ENCODE data around the gene NGEF. TPM values are rescaled to one million over a fixed set of nuclear protein-coding genes. Genes with fewer than 3 reads are reported as not detected.

NGEF gene
- total RNA-seq, 2 donors from 2014 or later: 0.81 to 3.6 TPM

DNA sequence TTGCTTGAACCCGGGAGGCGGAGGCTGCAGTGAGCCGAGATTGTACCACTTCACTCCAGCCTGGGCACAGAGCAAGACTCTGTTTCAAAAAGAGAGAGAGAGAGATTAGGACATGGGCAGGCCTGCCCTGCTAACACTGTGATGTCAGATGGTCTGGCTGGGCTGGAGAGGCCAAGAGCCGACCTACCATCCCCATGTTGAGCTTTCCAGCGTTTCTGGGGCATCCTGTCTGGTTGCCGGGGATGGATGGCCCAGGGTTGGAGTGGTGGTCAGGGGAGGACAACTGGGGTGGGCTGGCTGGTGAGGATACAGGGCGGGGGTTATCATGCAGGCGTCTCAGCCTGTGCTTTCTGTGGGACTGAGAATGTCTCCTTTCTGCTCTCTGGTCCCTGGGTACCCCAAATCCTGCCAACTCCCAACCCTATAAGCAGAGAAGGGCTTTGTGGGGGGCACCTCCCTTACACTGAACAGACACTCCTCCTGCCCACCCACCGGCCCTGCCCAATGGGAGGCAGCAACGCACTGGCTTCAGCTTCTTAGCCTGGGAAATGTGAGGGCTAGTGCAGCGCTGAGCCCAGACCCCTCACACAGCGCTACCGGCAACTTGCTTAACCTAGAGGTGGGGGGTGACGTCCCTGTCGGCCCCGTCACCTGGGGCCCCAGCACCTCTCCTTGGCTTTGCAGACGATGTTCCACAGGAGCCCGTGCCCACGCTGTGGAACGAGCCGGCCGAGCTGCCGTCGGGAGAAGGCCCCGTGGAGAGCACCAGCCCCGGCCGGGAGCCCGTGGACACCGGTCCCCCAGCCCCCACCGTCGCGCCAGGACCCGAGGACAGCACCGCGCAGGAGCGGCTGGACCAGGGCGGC, 137.6 kb downstream of the NGEF start:
- Histone ChIP-seq H3K27ac (no peak overlapping the region), H3K4me1 (ENCODE audit: control insufficient read depth in 1 of 2, low read depth in 2 of 2) (peaks cover 3 to 11% of the 10 kb centered on the region in 2 donors), H3K36me3 (no peaks in the 10 kb centered on the region), H3K4me3 (peak overlapping the region; percentile 61), H3K9me3 (no peaks in the 10 kb centered on the region), H3K27me3 (replicated peaks; ENCODE audit: insufficient read depth) (no peaks in the 10 kb centered on the region)
- TF ChIP-seq, protein P1, sequence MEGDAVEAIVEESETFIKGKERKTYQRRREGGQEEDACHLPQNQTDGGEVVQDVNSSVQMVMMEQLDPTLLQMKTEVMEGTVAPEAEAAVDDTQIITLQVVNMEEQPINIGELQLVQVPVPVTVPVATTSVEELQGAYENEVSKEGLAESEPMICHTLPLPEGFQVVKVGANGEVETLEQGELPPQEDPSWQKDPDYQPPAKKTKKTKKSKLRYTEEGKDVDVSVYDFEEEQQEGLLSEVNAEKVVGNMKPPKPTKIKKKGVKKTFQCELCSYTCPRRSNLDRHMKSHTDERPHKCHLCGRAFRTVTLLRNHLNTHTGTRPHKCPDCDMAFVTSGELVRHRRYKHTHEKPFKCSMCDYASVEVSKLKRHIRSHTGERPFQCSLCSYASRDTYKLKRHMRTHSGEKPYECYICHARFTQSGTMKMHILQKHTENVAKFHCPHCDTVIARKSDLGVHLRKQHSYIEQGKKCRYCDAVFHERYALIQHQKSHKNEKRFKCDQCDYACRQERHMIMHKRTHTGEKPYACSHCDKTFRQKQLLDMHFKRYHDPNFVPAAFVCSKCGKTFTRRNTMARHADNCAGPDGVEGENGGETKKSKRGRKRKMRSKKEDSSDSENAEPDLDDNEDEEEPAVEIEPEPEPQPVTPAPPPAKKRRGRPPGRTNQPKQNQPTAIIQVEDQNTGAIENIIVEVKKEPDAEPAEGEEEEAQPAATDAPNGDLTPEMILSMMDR (IDR thresholded peaks at IDR 0.05): no peak
- DNase-seq (ENCODE audit: low spot score) (no peak), ATAC-seq (ENCODE audit: insufficient number of reproducible peaks, low FRiP score, low read depth) (no peak)

DNA sequence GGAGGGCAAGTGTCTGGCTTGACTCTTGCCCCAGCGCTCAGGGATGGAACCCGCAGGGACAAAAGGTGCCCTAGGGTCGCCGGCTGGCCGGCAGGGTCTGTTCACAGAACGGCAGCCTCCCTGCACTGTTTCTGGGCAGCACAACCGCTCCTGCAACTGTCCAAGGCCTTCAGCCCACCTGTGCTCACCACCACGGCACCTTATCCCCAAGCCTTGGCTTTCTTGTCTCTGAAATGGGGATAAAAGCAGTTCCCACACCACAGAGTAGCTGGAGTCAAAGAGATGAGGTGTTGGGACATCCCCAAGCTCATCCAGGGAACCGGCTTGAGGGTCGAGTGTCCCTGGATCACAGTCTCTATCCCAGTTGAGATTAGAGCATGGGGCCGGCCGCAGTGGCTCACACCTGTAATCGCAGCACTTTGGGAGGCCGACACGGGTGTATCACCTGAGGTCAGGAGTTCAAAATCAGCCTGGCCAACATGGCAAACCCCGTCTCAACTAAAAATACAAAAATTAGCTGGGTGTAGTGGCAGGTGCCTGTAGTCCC, 138.3 kb downstream of the NGEF start:
- TF ChIP-seq, protein P1 (IDR thresholded peaks at IDR 0.05): no peak
- Histone ChIP-seq H3K27me3 (replicated peaks; ENCODE audit: insufficient read depth) (no peaks in the 10 kb centered on the region), H3K4me1 (ENCODE audit: control insufficient read depth in 1 of 2, low read depth in 2 of 2) (peaks cover 3 to 11% of the 10 kb centered on the region in 2 donors), H3K4me3 (no peak overlapping the region), H3K27ac (no peak overlapping the region), H3K36me3 (no peaks in the 10 kb centered on the region), H3K9me3 (no peaks in the 10 kb centered on the region)
- ATAC-seq (ENCODE audit: insufficient number of reproducible peaks, low FRiP score, low read depth): no peak
- DNase-seq (ENCODE audit: low spot score): no peak

DNA sequence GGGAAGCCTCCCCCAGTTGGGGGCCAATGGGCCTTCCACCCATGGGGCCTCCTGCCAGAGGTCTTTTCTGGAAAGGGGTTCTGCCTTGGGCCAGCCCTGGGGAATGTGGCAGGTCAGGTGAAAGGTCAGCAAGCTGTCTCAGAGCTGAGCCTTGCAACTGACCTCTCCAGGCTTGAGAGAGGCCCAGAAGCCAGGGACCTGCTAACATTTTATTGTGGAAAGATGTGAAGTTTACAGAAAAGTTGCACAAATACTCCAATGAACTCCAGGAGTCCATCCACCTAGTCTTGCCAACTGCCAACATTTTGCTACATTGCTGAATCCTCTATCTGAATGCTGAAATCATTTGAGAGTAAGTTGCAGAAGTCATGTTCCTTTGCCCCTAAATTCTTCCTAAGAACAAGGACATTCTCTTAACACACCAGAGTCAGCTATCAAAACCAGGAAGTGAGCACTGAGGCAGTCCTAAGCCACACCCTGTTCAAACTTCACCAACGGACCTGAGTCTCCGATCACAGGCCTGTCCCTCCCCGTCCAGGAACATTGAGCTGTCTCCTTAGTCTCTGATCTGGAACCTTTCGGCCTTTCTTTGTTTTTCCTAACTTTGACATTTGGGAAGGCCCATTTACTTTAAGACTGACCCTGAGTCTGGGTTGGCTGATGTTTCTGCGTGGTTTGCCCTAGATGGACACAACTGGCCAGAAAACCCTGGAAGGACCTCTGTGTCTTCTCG, 139.0 kb downstream of the NGEF start:
- no peaks in the 10 kb centered on the region for H3K27me3 ChIP-seq (replicated peaks; ENCODE audit: insufficient read depth)
- H3K4me1 ChIP-seq (ENCODE audit: control insufficient read depth in 1 of 2, low read depth in 2 of 2): peaks cover 3 to 11% of the 10 kb centered on the region in 2 donors
- no peak overlapping the region for H3K27ac ChIP-seq
- no peak overlapping the region for H3K4me3 ChIP-seq
- no peaks in the 10 kb centered on the region for H3K9me3 ChIP-seq
- ATAC-seq (ENCODE audit: insufficient number of reproducible peaks, low FRiP score, low read depth): no peak
- DNase-seq (ENCODE audit: low spot score): no peak
- TF ChIP-seq, protein P1 (IDR thresholded peaks at IDR 0.05): no peak
- no peaks in the 10 kb centered on the region for H3K36me3 ChIP-seq

DNA sequence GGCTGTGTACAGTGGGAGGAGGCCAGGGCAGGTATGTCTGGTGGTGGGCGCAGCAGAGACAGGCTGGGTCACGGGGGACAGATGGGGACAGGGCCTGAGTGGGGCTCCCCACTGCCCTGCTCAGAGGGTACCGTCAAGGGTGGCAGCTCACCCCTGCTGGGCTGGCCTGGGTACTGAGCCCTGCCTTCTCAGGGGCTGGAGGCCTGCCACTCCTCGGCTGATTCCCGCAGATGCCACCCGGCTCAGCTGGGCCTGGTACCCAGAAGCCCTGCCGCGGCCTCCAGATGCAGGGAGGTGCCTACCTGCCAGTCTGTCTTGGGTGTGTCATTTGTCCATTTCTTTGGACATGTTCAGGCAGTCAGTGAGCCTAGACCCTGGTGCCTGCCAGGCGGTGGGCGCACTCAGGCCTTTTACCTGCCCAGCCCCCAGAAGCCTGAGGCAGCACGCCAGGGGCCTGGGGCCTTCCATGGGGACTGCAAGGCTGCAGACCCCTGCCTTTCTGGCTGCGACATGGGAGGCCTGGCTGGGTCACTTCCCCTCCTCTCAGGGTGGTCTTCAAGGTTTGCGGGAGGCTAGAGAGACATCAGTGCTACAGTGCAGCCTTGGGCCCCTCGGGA, 139.7 kb downstream of the NGEF start:
- no peak overlapping the region for H3K27ac ChIP-seq
- no peak overlapping the region for H3K4me3 ChIP-seq
- no peaks in the 10 kb centered on the region for H3K9me3 ChIP-seq
- DNase-seq (ENCODE audit: low spot score) (no peak), ATAC-seq (ENCODE audit: insufficient number of reproducible peaks, low FRiP score, low read depth) (no peak)
- H3K36me3 ChIP-seq: no peaks in the 10 kb centered on the region
- H3K27me3 ChIP-seq (replicated peaks; ENCODE audit: insufficient read depth): no peaks in the 10 kb centered on the region
- TF ChIP-seq, protein P1 (IDR thresholded peaks at IDR 0.05): no peak
- H3K4me1 ChIP-seq (ENCODE audit: control insufficient read depth in 1 of 2, low read depth in 2 of 2): peaks cover 3 to 11% of the 10 kb centered on the region in 2 donors

DNA sequence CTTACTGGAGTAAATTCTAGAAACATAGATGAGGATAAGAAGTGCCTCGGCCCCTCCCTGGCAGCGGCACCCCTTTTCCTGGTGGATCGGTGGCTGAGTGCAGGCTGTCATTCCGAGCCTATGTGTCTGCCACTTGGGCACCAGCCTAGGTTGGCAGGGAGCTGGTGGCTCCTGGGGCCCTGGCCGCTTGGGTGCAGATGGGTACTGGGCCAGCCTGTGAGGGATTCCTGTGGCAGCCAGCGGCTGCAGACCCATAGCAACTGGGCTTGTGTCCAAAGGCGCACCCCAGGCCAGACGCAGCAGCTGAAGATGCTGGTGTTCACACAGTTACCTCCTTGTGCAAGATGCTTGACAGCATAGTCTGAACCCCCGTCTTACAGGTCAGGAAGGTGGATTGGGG, 140.2 kb downstream of the NGEF start:
- no peak overlapping the region for H3K27ac ChIP-seq
- ATAC-seq (ENCODE audit: insufficient number of reproducible peaks, low FRiP score, low read depth): no peak
- no peaks in the 10 kb centered on the region for H3K36me3 ChIP-seq
- no peaks in the 10 kb centered on the region for H3K27me3 ChIP-seq (replicated peaks; ENCODE audit: insufficient read depth)
- H3K4me3 ChIP-seq: no peak overlapping the region
- TF ChIP-seq, protein P1 (IDR thresholded peaks at IDR 0.05): no peak
- H3K9me3 ChIP-seq: no peaks in the 10 kb centered on the region
- H3K4me1 ChIP-seq (ENCODE audit: control insufficient read depth in 1 of 2, low read depth in 2 of 2): peaks cover 3 to 11% of the 10 kb centered on the region in 2 donors
- DNase-seq (ENCODE audit: low spot score): no peak

Measured in thoracic aorta (tissue), 2 donors.